HPDE6-E6E7 (cell line): ENCODE data around the gene FMN2.

Source experiments
- DNase-seq: peaks from one replicate; pipeline ENCODE4 v3.0.0; 2011; ENCODE audit warnings: missing footprints; ENCODE audit errors: extremely low spot score

Gene FMN2

GRCh38 chr1:240423246-240423924, 331.7 kb downstream of the FMN2 start:
- DNase-seq: no peak

GRCh38 chr1:240424740-240425464, 333.2 kb downstream of the FMN2 start:
- DNase-seq: no peak

GRCh38 chr1:240426051-240426450, 334.4 kb downstream of the FMN2 start:
- no peak for DNase-seq

- no peak for DNase-seq
Observed at GRCh38 chr1:240435996-240436566, 344.4 kb downstream of the FMN2 start.

GRCh38 chr1:240441669-240442068, 350.0 kb downstream of the FMN2 start:
- no peak for DNase-seq

- DNase-seq: no peak
Observed at GRCh38 chr1:240445369-240445768, 353.7 kb downstream of the FMN2 start.

- DNase-seq: no peak
Observed at GRCh38 chr1:240455228-240455821, 363.6 kb downstream of the FMN2 start.

GRCh38 chr1:240457203-240457602, 365.5 kb downstream of the FMN2 start:
- no peak for DNase-seq

GRCh38 chr1:240462277-240462676, 370.6 kb downstream of the FMN2 start:
- no peak for DNase-seq

- no peak for DNase-seq
Observed at GRCh38 chr1:240462766-240463395, 371.2 kb downstream of the FMN2 start.

GRCh38 chr1:240464099-240464498, 372.4 kb downstream of the FMN2 start:
- DNase-seq: no peak

GRCh38 chr1:240465531-240465940, 373.9 kb downstream of the FMN2 start:
- no peak for DNase-seq

GRCh38 chr1:240466509-240466908, 374.8 kb downstream of the FMN2 start:
- no peak for DNase-seq

- no peak for DNase-seq
Observed at GRCh38 chr1:240467895-240468294, 376.2 kb downstream of the FMN2 start.

GRCh38 chr1:240468656-240469055, 377.0 kb downstream of the FMN2 start:
- DNase-seq: no peak

- no peak for DNase-seq
Observed at GRCh38 chr1:240474133-240474614, 382.5 kb downstream of the FMN2 start.

- no peak for DNase-seq
Observed at GRCh38 chr1:240475832-240476231, 384.1 kb downstream of the FMN2 start.

- DNase-seq: no peak
Observed at GRCh38 chr1:240478536-240478935, 386.9 kb downstream of the FMN2 start.

GRCh38 chr1:240484804-240485443, 393.2 kb downstream of the FMN2 start:
- DNase-seq: no peak

GRCh38 chr1:240486611-240487010, 394.9 kb downstream of the FMN2 start:
- DNase-seq: no peak

GRCh38 chr1:240487493-240487892, 395.8 kb downstream of the FMN2 start:
- no peak for DNase-seq

GRCh38 chr1:240491156-240491555, 399.5 kb downstream of the FMN2 start:
- no peak for DNase-seq
